COLO829 (cell line): Measurements from ENCODE around the gene KRTAP9-9.
A peak's percentile ranks its signal among the peaks of the same experiment; 100 is the strongest.
"Not testable (repeated sequence)": the region's sequence is repeated elsewhere in the genome, so short reads cannot be mapped to it uniquely, and the experiment has no call there.

Source experiments
- DNase-seq: peaks from one replicate; pipeline ENCODE4 v3.0.0; 2012; ENCODE audit warnings: low spot score

The KRTAP9-9 gene

DNA sequence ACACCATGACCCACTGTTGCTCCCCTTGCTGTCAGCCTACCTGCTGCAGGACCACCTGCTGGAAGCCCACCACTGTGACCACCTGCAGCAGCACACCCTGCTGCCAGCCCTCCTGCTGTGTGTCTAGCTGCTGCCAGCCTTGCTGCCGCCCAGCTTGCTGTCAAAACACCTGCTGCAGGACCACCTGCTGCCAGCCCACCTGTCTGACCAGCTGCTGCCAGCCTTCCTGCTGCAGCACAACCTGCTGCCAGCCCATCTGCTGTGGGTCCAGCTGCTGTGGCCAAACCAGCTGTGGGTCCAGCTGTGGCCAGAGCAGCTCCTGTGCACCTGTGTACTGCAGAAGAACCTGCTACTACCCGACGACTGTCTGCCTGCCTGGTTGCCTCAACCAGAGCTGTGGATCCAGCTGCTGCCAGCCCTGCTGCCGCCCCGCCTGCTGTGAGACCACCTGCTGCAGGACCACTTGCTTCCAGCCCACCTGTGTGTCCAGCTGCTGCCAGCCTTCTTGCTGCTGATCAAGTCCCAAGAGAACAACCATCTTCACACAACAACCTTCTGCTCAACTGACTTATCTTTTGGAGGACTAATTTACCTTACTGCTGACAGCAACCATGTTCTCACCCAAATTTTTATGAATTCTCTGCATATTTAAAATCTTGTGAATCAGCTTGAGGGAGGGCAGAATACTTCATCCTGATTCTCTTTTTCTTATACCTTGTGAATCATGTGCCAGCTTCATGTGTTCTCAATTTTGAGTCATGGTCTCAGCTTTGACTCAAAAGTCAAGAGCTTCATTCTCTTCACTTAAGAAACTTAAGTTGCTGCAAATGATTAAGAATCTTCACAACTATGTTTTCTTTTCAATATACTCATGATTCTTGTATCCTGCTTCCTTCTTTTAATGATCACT is at the start of gene KRTAP9-9:
TSS of gene KRTAP9-9 (plus strand) at position 4 of the 910 bp plus-strand sequence.
- DNase-seq, result not testable (repeated sequence)

GRCh38 chr17:41211845-41212466 is 43.2 kb upstream of the KRTAP9-9 start:
- no peak for DNase-seq

GRCh38 chr17:41212524-41213169 is 42.5 kb upstream of the KRTAP9-9 start:
- no peak for DNase-seq

GRCh38 chr17:41215681-41216080 is 39.5 kb upstream of the KRTAP9-9 start:
- no peak for DNase-seq

GRCh38 chr17:41223821-41224220 is 31.4 kb upstream of the KRTAP9-9 start:
- DNase-seq, result peak; percentile 57

DNA sequence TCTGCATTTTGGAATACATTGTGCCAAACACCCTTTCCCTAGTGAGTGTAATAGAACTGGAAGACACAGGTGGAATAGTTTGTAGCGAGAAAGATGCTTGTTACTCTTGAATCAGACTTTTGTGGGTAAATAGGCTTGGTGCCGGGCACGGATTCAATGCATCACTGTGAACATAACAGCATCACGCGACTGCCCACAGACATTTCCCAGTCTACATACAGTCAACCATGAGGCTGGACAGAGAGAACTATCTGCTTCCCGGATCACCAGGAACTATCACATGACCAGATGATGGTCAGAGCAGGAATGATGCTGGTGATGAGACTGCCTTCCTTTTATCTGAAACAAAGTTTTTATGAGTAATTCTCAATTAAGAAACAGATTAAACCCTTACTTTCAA is 29.1 kb upstream of the KRTAP9-9 start:
- peak; percentile 41 for DNase-seq

- not testable (repeated sequence) for DNase-seq
Measured at GRCh38 chr17:41226598-41227095, 28.5 kb upstream of the KRTAP9-9 start, which contains the start of gene KRTAP9-2. Gene KRTAP9-2, plus strand, starts transcription at chr17:41226648. Its CDS starts 7 bp downstream, at chr17:41226655.

GRCh38 chr17:41230094-41230493 is 25.1 kb upstream of the KRTAP9-9 start:
- DNase-seq, result no peak

DNA sequence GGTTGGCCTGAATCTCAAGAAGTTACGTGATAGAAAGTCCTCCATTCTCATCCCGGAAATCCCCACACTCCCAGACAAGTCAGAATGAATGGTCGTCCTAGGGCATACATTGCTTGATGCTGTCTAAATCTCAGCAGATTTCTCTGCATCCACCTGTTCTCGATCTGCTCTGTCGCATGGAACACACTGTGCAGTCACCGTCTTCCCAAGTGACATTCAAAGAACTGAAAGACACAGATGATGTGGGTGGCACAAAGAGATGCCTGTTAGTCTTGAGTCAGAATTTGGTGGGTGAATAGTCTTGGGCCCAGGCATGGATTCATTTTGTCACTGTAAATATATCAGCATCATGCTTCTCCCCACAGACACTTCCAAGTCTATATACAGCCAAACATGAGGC is 23.5 kb upstream of the KRTAP9-9 start:
- no peak for DNase-seq

DNA sequence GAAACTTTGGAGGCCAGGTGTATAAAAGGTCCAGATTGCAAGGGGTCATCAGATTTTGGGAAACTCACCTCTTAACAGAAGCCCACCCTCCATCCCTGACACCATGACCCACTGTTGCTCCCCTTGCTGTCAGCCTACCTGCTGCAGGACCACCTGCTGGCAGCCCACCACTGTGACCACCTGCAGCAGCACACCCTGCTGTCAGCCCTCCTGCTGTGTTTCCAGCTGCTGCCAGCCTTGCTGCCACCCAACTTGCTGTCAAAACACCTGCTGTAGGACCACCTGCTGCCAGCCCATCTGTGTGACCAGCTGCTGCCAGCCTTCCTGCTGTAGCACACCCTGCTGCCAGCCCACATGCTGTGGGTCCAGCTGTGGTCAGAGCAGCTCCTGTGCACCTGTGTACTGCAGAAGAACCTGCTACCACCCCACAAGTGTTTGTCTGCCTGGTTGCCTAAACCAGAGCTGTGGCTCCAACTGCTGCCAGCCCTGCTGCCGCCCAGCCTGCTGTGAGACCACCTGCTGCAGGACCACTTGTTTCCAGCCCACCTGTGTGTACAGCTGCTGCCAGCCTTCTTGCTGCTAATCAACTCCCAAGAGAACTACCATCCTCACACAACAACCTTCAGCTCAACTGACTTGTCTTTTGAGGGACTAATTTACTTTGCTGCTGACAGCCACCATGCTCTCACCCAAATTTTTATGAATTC is 22.6 kb upstream of the KRTAP9-9 start, which contains the start of gene KRTAP9-3:
TSS of gene KRTAP9-3 (plus strand) at position 51 of the 707 bp plus-strand sequence. CDS start at position 104, 53 bp downstream.
- DNase-seq, result not testable (repeated sequence)

DNA sequence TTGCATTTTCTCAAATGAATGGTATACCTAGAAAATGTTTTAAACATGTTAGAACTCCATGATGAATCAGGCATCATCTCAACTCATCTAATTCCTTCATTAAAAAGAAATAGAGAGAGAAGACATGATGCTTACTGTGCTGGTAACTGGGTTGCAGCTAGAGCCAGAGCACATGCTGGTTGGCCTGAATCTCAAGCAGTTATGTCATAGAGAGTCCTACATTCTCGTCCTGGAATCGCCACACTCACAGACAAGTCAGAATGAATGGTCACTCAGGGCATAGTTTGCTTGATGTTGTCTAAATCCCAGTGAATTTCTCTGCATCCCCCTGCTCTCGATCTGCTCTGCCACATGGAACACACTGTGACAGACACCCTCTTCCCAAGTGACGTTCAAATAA is 18.1 kb upstream of the KRTAP9-9 start:
- DNase-seq, result not testable (repeated sequence)

DNA sequence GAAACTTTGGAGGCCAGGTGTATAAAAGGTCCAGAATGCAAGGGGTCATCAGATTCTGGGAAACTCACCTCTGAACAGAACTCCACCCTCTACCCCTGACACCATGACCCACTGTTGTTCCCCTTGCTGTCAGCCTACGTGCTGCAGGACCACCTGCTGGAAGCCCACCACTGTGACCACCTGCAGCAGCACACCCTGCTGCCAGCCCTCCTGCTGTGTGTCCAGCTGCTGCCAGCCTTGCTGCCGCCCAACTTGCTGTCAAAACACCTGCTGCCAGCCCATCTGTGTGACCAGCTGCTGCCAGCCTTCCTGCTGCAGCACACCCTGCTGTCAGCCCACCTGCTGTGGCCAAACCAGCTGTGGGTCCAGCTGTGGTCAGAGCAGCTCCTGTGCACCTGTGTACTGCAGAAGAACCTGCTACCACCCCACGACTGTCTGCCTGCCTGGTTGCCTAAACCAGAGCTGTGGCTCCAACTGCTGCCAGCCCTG is 17.2 kb upstream of the KRTAP9-9 start, which contains the start of gene KRTAP9-8:
TSS of gene KRTAP9-8 (plus strand) at position 51 of the 489 bp plus-strand sequence. CDS start at position 104, 53 bp downstream.
- DNase-seq, result not testable (repeated sequence)

- DNase-seq, result not testable (repeated sequence)
Measured at GRCh38 chr17:41246995-41247787, 8.0 kb upstream of the KRTAP9-9 start.

DNA sequence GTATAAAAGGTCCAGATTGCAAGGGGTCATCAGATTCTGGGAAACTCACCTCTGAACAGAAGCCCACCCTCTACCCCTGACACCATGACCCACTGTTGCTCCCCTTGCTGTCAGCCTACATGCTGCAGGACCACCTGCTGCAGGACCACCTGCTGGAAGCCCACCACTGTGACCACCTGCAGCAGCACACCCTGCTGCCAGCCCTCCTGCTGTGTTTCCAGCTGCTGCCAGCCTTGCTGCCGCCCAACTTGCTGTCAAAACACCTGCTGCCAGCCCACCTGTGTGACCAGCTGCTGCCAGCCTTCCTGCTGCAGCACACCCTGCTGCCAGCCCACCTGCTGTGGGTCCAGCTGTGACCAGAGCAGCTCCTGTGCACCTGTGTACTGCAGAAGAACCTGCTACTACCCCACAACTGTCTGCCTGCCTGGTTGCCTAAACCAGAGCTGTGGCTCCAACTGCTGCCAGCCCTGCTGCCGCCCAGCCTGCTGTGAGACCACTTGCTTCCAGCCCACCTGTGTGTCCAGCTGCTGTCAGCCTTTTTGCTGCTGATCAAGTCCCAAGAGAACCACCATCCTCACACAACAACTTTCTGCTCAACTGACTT is 5.4 kb upstream of the KRTAP9-9 start, which contains the start of gene KRTAP9-4:
TSS of gene KRTAP9-4 (plus strand) at position 51 of the 604 bp plus-strand sequence. CDS start at position 85, 34 bp downstream.
- DNase-seq, result not testable (repeated sequence)

DNA sequence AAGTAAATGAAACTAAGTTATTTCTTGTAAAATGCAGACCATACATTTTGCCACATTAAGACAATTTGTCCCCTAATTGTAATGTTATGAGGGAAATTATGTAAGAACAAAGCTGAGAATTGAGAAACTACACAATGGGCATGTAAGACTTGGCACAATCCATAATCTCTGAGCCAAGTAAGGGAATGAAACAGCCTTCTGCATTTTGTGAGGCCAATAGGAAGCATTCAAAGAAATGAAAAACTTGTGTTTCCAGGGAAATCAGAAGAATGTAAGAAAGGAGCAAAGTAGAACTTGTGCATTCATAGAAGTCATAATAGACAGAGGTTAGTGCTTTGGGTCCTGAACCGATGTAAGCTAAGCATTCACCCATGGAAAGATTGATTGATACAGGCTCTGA is 3.9 kb upstream of the KRTAP9-9 start:
- DNase-seq, result no peak

DNA sequence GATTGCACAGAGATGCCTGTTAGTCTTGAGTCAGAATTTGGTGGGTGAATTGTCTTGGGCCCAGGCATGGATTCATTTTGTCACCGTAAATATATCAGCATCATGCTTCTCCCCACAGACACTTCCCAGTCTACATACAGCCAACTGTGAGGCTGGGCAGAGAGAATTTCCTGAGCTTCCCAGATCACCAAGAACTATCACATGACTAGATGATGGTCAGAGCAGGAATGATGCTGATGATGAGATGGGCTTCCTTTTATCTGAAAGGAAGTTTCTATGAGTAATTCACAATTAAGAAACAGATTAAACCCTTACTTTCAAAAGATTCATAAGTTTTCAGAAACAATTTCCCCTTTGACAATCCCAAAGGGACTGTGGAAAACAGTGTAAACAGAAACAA is 323 bp upstream of the KRTAP9-9 start:
- DNase-seq, result no peak

DNA sequence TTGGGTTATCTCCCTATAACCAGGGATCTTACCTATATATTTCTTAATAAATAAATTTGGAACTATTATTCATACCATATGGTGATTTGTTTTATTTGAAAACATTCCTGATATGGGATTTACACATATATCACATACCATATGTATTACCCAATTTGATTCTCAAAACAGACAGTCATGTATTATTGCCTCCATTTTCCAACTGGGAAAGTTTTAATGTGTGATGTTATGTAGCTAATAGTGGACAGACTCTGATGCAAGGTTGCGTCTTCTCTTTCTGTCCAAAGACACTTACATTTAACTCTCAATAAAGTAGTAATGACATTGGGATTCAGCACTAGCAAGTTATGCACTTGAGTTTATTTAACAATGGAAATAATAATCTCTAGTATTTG is 1.1 kb downstream of the KRTAP9-9 start:
- DNase-seq, result no peak

GRCh38 chr17:41258406-41258805 is 3.2 kb downstream of the KRTAP9-9 start:
- DNase-seq, result no peak

DNA sequence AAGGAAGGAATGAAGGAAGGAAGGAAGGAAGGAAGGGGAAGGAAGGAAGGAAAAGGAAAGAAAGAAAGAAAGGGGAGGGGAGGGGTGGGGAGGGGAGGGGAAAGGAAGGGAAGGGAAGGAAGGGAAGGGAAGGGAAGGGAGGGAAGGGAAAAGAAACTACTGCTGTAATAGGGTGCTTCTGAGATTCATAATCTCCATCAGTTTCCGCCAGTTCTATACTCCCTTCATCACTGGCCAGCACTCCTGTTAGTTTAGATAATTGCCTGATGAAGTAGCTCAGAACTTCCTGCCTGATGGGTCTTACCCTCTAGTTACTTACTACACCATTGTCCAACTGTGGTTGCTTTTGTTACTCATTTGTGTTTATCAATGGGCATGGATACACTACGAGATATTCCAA is 8.0 kb downstream of the KRTAP9-9 start:
- no peak for DNase-seq

DNA sequence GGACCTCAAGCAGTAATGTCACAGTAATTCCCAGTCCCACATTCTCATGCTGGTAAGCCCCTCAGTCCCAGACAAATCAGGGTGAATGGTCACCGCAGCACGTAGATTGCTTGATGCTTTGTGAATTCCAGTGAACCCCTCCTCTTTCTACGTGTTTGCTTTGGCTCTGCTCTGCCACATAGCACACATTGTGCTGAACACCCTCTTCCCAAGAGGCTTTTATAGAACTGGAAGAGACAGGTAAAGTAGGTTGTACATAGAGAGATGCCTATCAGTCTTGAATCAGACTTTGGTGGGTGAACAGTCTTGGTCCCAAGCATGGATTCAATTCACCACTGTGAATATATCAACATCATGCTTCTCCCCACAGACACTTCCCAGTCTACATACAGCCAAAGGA is 9.4 kb downstream of the KRTAP9-9 start:
- no peak for DNase-seq
